H9 (cell line): ENCODE results near the gene TAF4. TPM values are rescaled to one million over a fixed set of nuclear protein-coding genes. Genes with fewer than 3 reads are reported as not detected.

Experiments
- DNase-seq: peaks from one replicate; pipeline ENCODE4 v3.0.0-alpha.2; 2017
- H2AFZ ChIP-seq: one replicate; pipeline ENCODE4 v1.6.1; 2013; ENCODE audit warnings: mild to moderate bottlenecking, low read length, control low read depth, moderate library complexity
- H2AK5ac ChIP-seq: 2 replicates; pipeline ENCODE4 v1.6.1; 2013; ENCODE audit warnings: low read length, control low read depth, mixed read lengths; ENCODE audit not compliant: insufficient read length
- H2BK120ac ChIP-seq: one replicate; pipeline ENCODE4 v1.6.1; 2013; ENCODE audit warnings: low read depth, mild to moderate bottlenecking, low read length, control low read depth, inconsistent platforms; ENCODE audit not compliant: poor library complexity, severe bottlenecking
- H2BK12ac ChIP-seq: 2 replicates; pipeline ENCODE4 v1.6.1; 2013; ENCODE audit warnings: low read length, control low read depth, mixed read lengths, low read depth; ENCODE audit not compliant: insufficient read length
- H2BK15ac ChIP-seq: 2 replicates; pipeline ENCODE4 v1.6.1; 2013; ENCODE audit warnings: low read depth, low read length, control low read depth
- H2BK20ac ChIP-seq: one replicate; pipeline ENCODE4 v1.6.1; 2013; ENCODE audit warnings: low read depth, mild to moderate bottlenecking, low read length, control low read depth, inconsistent platforms; ENCODE audit not compliant: poor library complexity, severe bottlenecking
- H2BK5ac ChIP-seq: 2 replicates; pipeline ENCODE4 v1.6.1; 2013; ENCODE audit warnings: low read length, control low read depth, mixed read lengths; ENCODE audit not compliant: insufficient read length
- H3K14ac ChIP-seq: 2 replicates; pipeline ENCODE4 v1.6.1; 2013; ENCODE audit warnings: low read length, control low read depth; ENCODE audit not compliant: insufficient read depth
- H3K18ac ChIP-seq: 2 replicates; pipeline ENCODE4 v1.6.1; 2013; ENCODE audit warnings: low read depth, mild to moderate bottlenecking, mixed read lengths, low read length, control low read depth; ENCODE audit not compliant: insufficient read length
- H3K23ac ChIP-seq: 2 replicates; pipeline ENCODE4 v1.6.1; 2013; ENCODE audit warnings: low read length, control low read depth, mixed read lengths, low read depth; ENCODE audit not compliant: insufficient read length
- H3K23me2 ChIP-seq: 2 replicates; pipeline ENCODE4 v1.6.1; 2013; ENCODE audit warnings: low read depth, mild to moderate bottlenecking, mixed read lengths, low read length, control low read depth; ENCODE audit not compliant: insufficient read length, poor library complexity, severe bottlenecking
- H3K27ac ChIP-seq: 2 replicates; pipeline ENCODE4 v1.5.1; 2013; ENCODE audit warnings: low read length, control low read depth, mixed read lengths, low read depth; ENCODE audit not compliant: insufficient read length
- H3K27me3 ChIP-seq: 2 replicates; pipeline ENCODE4 v1.6.1; 2013; ENCODE audit warnings: low read length, control low read depth, inconsistent platforms; ENCODE audit not compliant: insufficient read depth
- H3K4ac ChIP-seq: 2 replicates; pipeline ENCODE4 v1.6.1; 2013; ENCODE audit warnings: low read depth, mild to moderate bottlenecking, control low read depth, inconsistent platforms, low read length, moderate library complexity
- H3K4me1 ChIP-seq: 2 replicates; pipeline ENCODE4 v1.6.1; 2013; ENCODE audit warnings: low read length, control low read depth, inconsistent platforms; ENCODE audit not compliant: insufficient read depth
- H3K4me2 ChIP-seq: 2 replicates; pipeline ENCODE4 v1.6.1; 2013; ENCODE audit warnings: low read length, control low read depth, mixed read lengths; ENCODE audit not compliant: insufficient read length, insufficient read depth
- H3K56ac ChIP-seq: 2 replicates; pipeline ENCODE4 v1.6.1; 2013; ENCODE audit warnings: low read depth, mild to moderate bottlenecking, mixed read lengths, low read length, control low read depth; ENCODE audit not compliant: insufficient read length
- H3K79me1 ChIP-seq: 2 replicates; pipeline ENCODE4 v1.6.1; 2013; ENCODE audit warnings: low read depth, mild to moderate bottlenecking, moderate library complexity, low read length, control low read depth, inconsistent platforms; ENCODE audit not compliant: insufficient read depth, poor library complexity, severe bottlenecking
- H3K79me2 ChIP-seq: 2 replicates; pipeline ENCODE4 v1.6.1; 2013; ENCODE audit warnings: low read length, control low read depth, inconsistent platforms; ENCODE audit not compliant: insufficient read depth
- H3K9ac ChIP-seq: 2 replicates; pipeline ENCODE4 v1.6.1; 2013; ENCODE audit warnings: low read length, control low read depth, mixed read lengths; ENCODE audit not compliant: insufficient read length; ENCODE audit errors: extremely low read depth
- H3K9me3 ChIP-seq: one replicate; pipeline ENCODE4 v1.6.1; 2013; ENCODE audit warnings: low read depth, low read length, inconsistent platforms; ENCODE audit not compliant: control insufficient read depth
- H3T11ph ChIP-seq: one replicate; pipeline ENCODE4 v1.6.1; 2013; ENCODE audit warnings: mild to moderate bottlenecking, low read length, control low read depth, inconsistent platforms
- H4K20me1 ChIP-seq: one replicate; pipeline ENCODE4 v1.6.1; 2013; ENCODE audit not compliant: control insufficient read depth, insufficient read length, insufficient read depth
- H4K5ac ChIP-seq: 2 replicates; pipeline ENCODE4 v1.6.1; 2013; ENCODE audit warnings: low read depth, mild to moderate bottlenecking, mixed read lengths, low read length, control low read depth; ENCODE audit not compliant: insufficient read length
- H4K8ac ChIP-seq: replicated peaks from 2 replicates; pipeline ENCODE4 v1.6.1; 2013; ENCODE audit warnings: low read length, control low read depth, mixed read lengths, low read depth; ENCODE audit not compliant: insufficient read length
- H4K91ac ChIP-seq: 2 replicates; pipeline ENCODE4 v1.6.1; 2013; ENCODE audit warnings: low read depth, mild to moderate bottlenecking, moderate library complexity, mixed read lengths, low read length, control low read depth; ENCODE audit not compliant: insufficient read length
- H3K27ac Mint-ChIP-seq, 3 experiments: 2 replicates in 2 of 3; 3 replicates in 1 of 3; pipeline ENCODE4 v1.8.0; 2020 to 2021; ENCODE audit warnings: mixed read lengths in 3 of 3, mild to moderate bottlenecking in 1 of 3, moderate library complexity in 1 of 3
- H3K27me3 Mint-ChIP-seq: 2 replicates; pipeline ENCODE4 v1.8.0; 2021; ENCODE audit warnings: low read depth, mild to moderate bottlenecking, moderate library complexity, mixed read lengths
- H3K36me3 Mint-ChIP-seq, 3 experiments: 2 replicates in 2 of 3; 3 replicates in 1 of 3; pipeline ENCODE4 v1.8.0; 2020 to 2021; ENCODE audit warnings: low read depth in 3 of 3, mixed read lengths in 3 of 3; ENCODE audit not compliant: insufficient read depth in 1 of 3
- H3K4me1 Mint-ChIP-seq, 2 experiments: 2 replicates each; pipeline ENCODE4 v1.8.0; 2020; ENCODE audit warnings: mixed read lengths in 2 of 2
- H3K4me3 Mint-ChIP-seq, 2 experiments: 2 replicates in 1 of 2; 3 replicates in 1 of 2; pipeline ENCODE4 v1.8.0; 2020 to 2021; ENCODE audit warnings: mild to moderate bottlenecking in 2 of 2, mixed read lengths in 2 of 2, moderate library complexity in 1 of 2
- H3K9me3 Mint-ChIP-seq, 2 experiments: 2 replicates in 1 of 2; 3 replicates in 1 of 2; pipeline ENCODE4 v1.8.0; 2020; ENCODE audit warnings: mild to moderate bottlenecking in 2 of 2, mixed read lengths in 2 of 2, moderate library complexity in 1 of 2
- CTCF ChIP-seq: fragments of 200-600 bp; sonication (generic); conservative IDR thresholded peaks from 3 replicates; pipeline ENCODE4 v1.8.0; 2021; ENCODE audit warnings: antibody characterized with exemption, mild to moderate bottlenecking
- WGBS: extraction: QIAGEN DNeasy Blood & Tissue Kit; methylation state at CpG from one replicate; pipeline ENCODE4 v1.1.7; 2013; ENCODE audit warnings: missing lambda C conversion rate, low lambda C conversion rate, mixed read lengths; ENCODE audit not compliant: insufficient read length; ENCODE audit errors: extremely low coverage; 5-methylcytosine and 5-hydroxymethylcytosine counted together
- total RNA-seq: library from RNA; stranded (reverse); gene quantifications from 2 replicates; pipeline ENCODE4 v1.2.1, GENCODE V29; 2021

Gene TAF4
- total RNA-seq, 1 experiment from 2014 or later = 30.8 TPM

GRCh38 chr20:62103508-62104233 lies 38.0 kb upstream of the TAF4 start:
- no peak overlapping the region for H2BK12ac ChIP-seq
- no peak overlapping the region for H3K56ac ChIP-seq
- Mint-ChIP-seq H3K4me1 (peaks cover 8 to 15% of the 10 kb centered on the region in 2 experiments), H3K36me3 (peaks cover 0 to 2% (median 2%) of the 10 kb centered on the region in 3 experiments; a peak in 3 of 7 replicates), H3K27ac (no peak overlapping the region), H3K9me3 (peaks cover 20 to 22% of the 10 kb centered on the region in 2 experiments), H3K27me3 (peaks cover 18% of the 10 kb centered on the region), H3K4me3 (no peak overlapping the region)
- H3K9me3 ChIP-seq = no peaks in the 10 kb centered on the region
- no peaks in the 10 kb centered on the region for H3K79me2 ChIP-seq
- H3K23me2 ChIP-seq = no peaks in the 10 kb centered on the region
- no peak overlapping the region for H3K18ac ChIP-seq
- H2BK5ac ChIP-seq = no peak overlapping the region
- H4K20me1 ChIP-seq = no peaks in the 10 kb centered on the region
- no peak overlapping the region for H3T11ph ChIP-seq
- H2AFZ ChIP-seq = no peak overlapping the region
- no peak overlapping the region for H2AK5ac ChIP-seq
- WGBS = no CpG with 5 or more reads among the region's 21 CpGs
- no peak overlapping the region for H3K4me2 ChIP-seq
- no peak overlapping the region for H2BK20ac ChIP-seq
- no peaks in the 10 kb centered on the region; the same call in 1 of the 2 replicates for H3K4me1 ChIP-seq
- no peak overlapping the region for H3K23ac ChIP-seq
- H2BK15ac ChIP-seq = no peak overlapping the region
- H3K27ac ChIP-seq = no peak overlapping the region
- H4K8ac ChIP-seq = no peak overlapping the region
- no peak overlapping the region for H4K5ac ChIP-seq
- no peak overlapping the region for H4K91ac ChIP-seq
- no peak for DNase-seq
- TF ChIP-seq CTCF = no peak
- H3K4ac ChIP-seq = no peak overlapping the region
- no peaks in the 10 kb centered on the region for H3K79me1 ChIP-seq
- no peak overlapping the region for H2BK120ac ChIP-seq
- H3K9ac ChIP-seq = no peak overlapping the region
- peak overlapping the region; percentile 40; the same call in 1 of the 2 replicates for H3K14ac ChIP-seq
- no peaks in the 10 kb centered on the region for H3K27me3 ChIP-seq
